ENCODE data around the gene APOA4.

Gene APOA4

GRCh38 chr11:116862185-116862584 is 39.1 kb upstream of the APOA4 start:
- H3K36me3 ChIP-seq (ENCODE audit: control insufficient read depth, insufficient read depth, low read length), result peaks cover 80% of the 10 kb centered on the region
- no peak overlapping the region for H3K4me3 ChIP-seq (ENCODE audit: extremely low read depth, insufficient read depth, low read length, poor library complexity, severe bottlenecking)
- WGBS, 2 experiments (ENCODE audit: insufficient coverage in 2 of 2), result 91 to 100% methylated on average over 1 of the region's 3 CpGs
- no peak overlapping the region for H3K27ac ChIP-seq (ENCODE audit: low read depth, low read length, severe bottlenecking)
- H3K4me1 ChIP-seq (ENCODE audit: control insufficient read depth, insufficient read depth, low read length, poor library complexity, severe bottlenecking), result peaks cover 22% of the 10 kb centered on the region
- H3K9me3 ChIP-seq (ENCODE audit: control insufficient read depth, low read length), result no peaks in the 10 kb centered on the region

GRCh38 chr11:116861539-116861938 is 38.4 kb upstream of the APOA4 start:
- Histone ChIP-seq H3K27ac (ENCODE audit: low read depth, low read length, severe bottlenecking) (no peak overlapping the region), H3K4me3 (ENCODE audit: extremely low read depth, insufficient read depth, low read length, poor library complexity, severe bottlenecking) (no peak overlapping the region), H3K4me1 (ENCODE audit: control insufficient read depth, insufficient read depth, low read length, poor library complexity, severe bottlenecking) (peaks cover 22% of the 10 kb centered on the region), H3K9me3 (ENCODE audit: control insufficient read depth, low read length) (no peaks in the 10 kb centered on the region), H3K36me3 (ENCODE audit: control insufficient read depth, insufficient read depth, low read length) (peaks cover 81% of the 10 kb centered on the region)
- 100% methylated on average over 1 of the region's 1 CpG; no CpG with 5 or more reads in 1 of the 2 experiments for WGBS, 2 experiments (ENCODE audit: insufficient coverage in 2 of 2)

- 80% methylated on average over 1 of the region's 6 CpGs; no CpG with 5 or more reads in 1 of the 2 experiments for WGBS, 2 experiments (ENCODE audit: insufficient coverage in 2 of 2)
- Histone ChIP-seq H3K9me3 (ENCODE audit: control insufficient read depth, low read length) (no peaks in the 10 kb centered on the region), H3K4me1 (ENCODE audit: control insufficient read depth, insufficient read depth, low read length, poor library complexity, severe bottlenecking) (peaks cover 22% of the 10 kb centered on the region), H3K4me3 (ENCODE audit: extremely low read depth, insufficient read depth, low read length, poor library complexity, severe bottlenecking) (no peak overlapping the region), H3K27ac (ENCODE audit: low read depth, low read length, severe bottlenecking) (no peak overlapping the region), H3K36me3 (ENCODE audit: control insufficient read depth, insufficient read depth, low read length) (peaks cover 87% of the 10 kb centered on the region)
These were observed 37.2 kb upstream of the APOA4 start for GRCh38 chr11:116860303-116860702.

- Histone ChIP-seq H3K4me3 (ENCODE audit: extremely low read depth, insufficient read depth, low read length, poor library complexity, severe bottlenecking) (no peak overlapping the region), H3K9me3 (ENCODE audit: control insufficient read depth, low read length) (no peaks in the 10 kb centered on the region), H3K4me1 (ENCODE audit: control insufficient read depth, insufficient read depth, low read length, poor library complexity, severe bottlenecking) (peaks cover 22% of the 10 kb centered on the region), H3K36me3 (ENCODE audit: control insufficient read depth, insufficient read depth, low read length) (peaks cover 89% of the 10 kb centered on the region), H3K27ac (ENCODE audit: low read depth, low read length, severe bottlenecking) (no peak overlapping the region)
- WGBS, 2 experiments (ENCODE audit: insufficient coverage in 2 of 2), result 96% methylated on average over 8 of the region's 8 CpGs
These were observed 36.1 kb upstream of the APOA4 start for GRCh38 chr11:116859175-116859574.

GRCh38 chr11:116857936-116858335 is 34.8 kb upstream of the APOA4 start:
- peaks cover 84% of the 10 kb centered on the region for H3K36me3 ChIP-seq (ENCODE audit: control insufficient read depth, insufficient read depth, low read length)
- H3K4me1 ChIP-seq (ENCODE audit: control insufficient read depth, insufficient read depth, low read length, poor library complexity, severe bottlenecking), result peaks cover 26% of the 10 kb centered on the region
- H3K27ac ChIP-seq (ENCODE audit: low read depth, low read length, severe bottlenecking), result no peak overlapping the region
- 94% methylated on average over 4 to 7 of the region's 7 CpGs for WGBS, 2 experiments (ENCODE audit: insufficient coverage in 2 of 2)
- no peaks in the 10 kb centered on the region for H3K9me3 ChIP-seq (ENCODE audit: control insufficient read depth, low read length)
- H3K4me3 ChIP-seq (ENCODE audit: extremely low read depth, insufficient read depth, low read length, poor library complexity, severe bottlenecking), result no peak overlapping the region

GRCh38 chr11:116857316-116857715 is 34.2 kb upstream of the APOA4 start:
- no peak overlapping the region for H3K4me3 ChIP-seq (ENCODE audit: extremely low read depth, insufficient read depth, low read length, poor library complexity, severe bottlenecking)
- peaks cover 28% of the 10 kb centered on the region for H3K4me1 ChIP-seq (ENCODE audit: control insufficient read depth, insufficient read depth, low read length, poor library complexity, severe bottlenecking)
- H3K27ac ChIP-seq (ENCODE audit: low read depth, low read length, severe bottlenecking), result no peak overlapping the region
- WGBS, 2 experiments (ENCODE audit: insufficient coverage in 2 of 2), result no CpG with 5 or more reads among the region's 2 CpGs
- peaks cover 84% of the 10 kb centered on the region for H3K36me3 ChIP-seq (ENCODE audit: control insufficient read depth, insufficient read depth, low read length)
- no peaks in the 10 kb centered on the region for H3K9me3 ChIP-seq (ENCODE audit: control insufficient read depth, low read length)

- Histone ChIP-seq H3K36me3 (ENCODE audit: control insufficient read depth, insufficient read depth, low read length) (peaks cover 80% of the 10 kb centered on the region), H3K4me1 (ENCODE audit: control insufficient read depth, insufficient read depth, low read length, poor library complexity, severe bottlenecking) (peaks cover 26% of the 10 kb centered on the region), H3K9me3 (ENCODE audit: control insufficient read depth, low read length) (no peaks in the 10 kb centered on the region), H3K27ac (ENCODE audit: low read depth, low read length, severe bottlenecking) (no peak overlapping the region), H3K4me3 (ENCODE audit: extremely low read depth, insufficient read depth, low read length, poor library complexity, severe bottlenecking) (no peak overlapping the region)
- 79 to 90% methylated on average over 4 to 5 of the region's 5 CpGs for whole genome bisulfite sequencing, 2 experiments (ENCODE audit: insufficient coverage in 2 of 2)
These were observed 33.3 kb upstream of the APOA4 start for GRCh38 chr11:116856423-116856822.

GRCh38 chr11:116855413-116855812 is 32.3 kb upstream of the APOA4 start:
- WGBS, 2 experiments (ENCODE audit: insufficient coverage in 2 of 2), result 80 to 100% methylated on average over 4 to 5 of the region's 7 CpGs
- Histone ChIP-seq H3K4me1 (ENCODE audit: control insufficient read depth, insufficient read depth, low read length, poor library complexity, severe bottlenecking) (peaks cover 19% of the 10 kb centered on the region), H3K9me3 (ENCODE audit: control insufficient read depth, low read length) (no peaks in the 10 kb centered on the region), H3K36me3 (ENCODE audit: control insufficient read depth, insufficient read depth, low read length) (peaks cover 75% of the 10 kb centered on the region), H3K4me3 (ENCODE audit: extremely low read depth, insufficient read depth, low read length, poor library complexity, severe bottlenecking) (no peak overlapping the region), H3K27ac (ENCODE audit: low read depth, low read length, severe bottlenecking) (no peak overlapping the region)

GRCh38 chr11:116853461-116854073 is 30.5 kb upstream of the APOA4 start:
- Histone ChIP-seq H3K36me3 (ENCODE audit: control insufficient read depth, insufficient read depth, low read length) (peaks cover 75% of the 10 kb centered on the region), H3K4me3 (ENCODE audit: extremely low read depth, insufficient read depth, low read length, poor library complexity, severe bottlenecking) (no peak overlapping the region), H3K9me3 (ENCODE audit: control insufficient read depth, low read length) (no peaks in the 10 kb centered on the region), H3K27ac (ENCODE audit: low read depth, low read length, severe bottlenecking) (no peak overlapping the region), H3K4me1 (ENCODE audit: control insufficient read depth, insufficient read depth, low read length, poor library complexity, severe bottlenecking) (peaks cover 19% of the 10 kb centered on the region)
- WGBS, 2 experiments (ENCODE audit: insufficient coverage in 2 of 2), result 88 to 96% methylated on average over 4 to 5 of the region's 6 CpGs

GRCh38 chr11:116852261-116853031 is 29.3 kb upstream of the APOA4 start:
- 88 to 100% methylated on average over 2 to 4 of the region's 5 CpGs for WGBS, 2 experiments (ENCODE audit: insufficient coverage in 2 of 2)
- Histone ChIP-seq H3K4me3 (ENCODE audit: extremely low read depth, insufficient read depth, low read length, poor library complexity, severe bottlenecking) (no peak overlapping the region), H3K4me1 (ENCODE audit: control insufficient read depth, insufficient read depth, low read length, poor library complexity, severe bottlenecking) (peaks cover 13% of the 10 kb centered on the region), H3K36me3 (ENCODE audit: control insufficient read depth, insufficient read depth, low read length) (peaks cover 68% of the 10 kb centered on the region), H3K9me3 (ENCODE audit: control insufficient read depth, low read length) (no peaks in the 10 kb centered on the region), H3K27ac (ENCODE audit: low read depth, low read length, severe bottlenecking) (no peak overlapping the region)

GRCh38 chr11:116851626-116852025 is 28.5 kb upstream of the APOA4 start:
- no peak overlapping the region for H3K27ac ChIP-seq (ENCODE audit: low read depth, low read length, severe bottlenecking)
- H3K36me3 ChIP-seq (ENCODE audit: control insufficient read depth, insufficient read depth, low read length), result peaks cover 69% of the 10 kb centered on the region
- no peak overlapping the region for H3K4me3 ChIP-seq (ENCODE audit: extremely low read depth, insufficient read depth, low read length, poor library complexity, severe bottlenecking)
- peaks cover 13% of the 10 kb centered on the region for H3K4me1 ChIP-seq (ENCODE audit: control insufficient read depth, insufficient read depth, low read length, poor library complexity, severe bottlenecking)
- WGBS, 2 experiments (ENCODE audit: insufficient coverage in 2 of 2), result 100% methylated on average over 2 of the region's 7 CpGs
- no peaks in the 10 kb centered on the region for H3K9me3 ChIP-seq (ENCODE audit: control insufficient read depth, low read length)
